ENCODE measurements around the gene HMCES. TPM values are rescaled to one million over a fixed set of nuclear protein-coding genes. Genes with fewer than 3 reads are reported as not detected.
"Not testable (repeated sequence)": the region's sequence is repeated elsewhere in the genome, so short reads cannot be mapped to it uniquely, and the experiment has no call there.

The HMCES gene
- total RNA-seq, 2 experiments from 2014 or later, result 83.6 to 83.7 TPM

DNA sequence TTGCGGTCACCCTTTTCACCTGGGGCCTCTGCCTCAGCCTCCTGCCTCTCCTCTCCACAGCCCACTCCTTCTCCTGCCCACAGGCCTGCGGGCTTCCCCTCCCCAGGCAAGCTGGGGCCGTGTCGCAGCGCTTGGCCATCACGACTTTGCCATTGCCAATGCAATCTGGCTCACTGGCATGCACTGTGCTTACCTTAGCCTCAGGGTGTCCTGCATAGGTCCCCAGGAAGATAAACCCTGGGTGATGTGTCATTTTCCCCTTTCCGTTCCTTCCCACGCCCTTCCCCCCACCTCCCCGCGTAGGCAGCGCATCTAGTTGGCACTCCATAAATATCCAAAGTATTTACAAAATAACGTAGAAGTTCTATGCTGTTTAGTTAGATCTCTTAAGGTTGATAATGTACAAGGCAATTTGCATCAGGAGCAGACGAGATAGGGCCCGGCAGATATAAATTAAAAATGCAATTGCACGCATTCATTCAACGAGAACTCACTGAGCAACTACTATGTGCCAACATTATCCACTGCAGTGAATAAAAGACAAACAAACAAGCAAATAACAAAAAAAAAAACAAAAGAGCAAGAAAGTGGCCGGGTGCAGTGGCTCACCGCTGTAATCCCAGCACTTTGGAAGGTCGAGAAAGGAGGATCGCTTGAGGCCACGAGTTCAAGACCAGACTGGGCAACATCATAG, 30.2 kb upstream of the HMCES start:
- Mint-ChIP-seq H3K4me1 (peaks cover 49% of the 10 kb centered on the region), H3K9me3 (no peaks in the 10 kb centered on the region), H3K36me3 (peaks cover 20% of the 10 kb centered on the region), H3K27ac (peak overlapping the region; percentile 96), H3K4me3 (peak overlapping the region; percentile 99), H3K27me3 (no peaks in the 10 kb centered on the region)
- no peak for DNase-seq

GRCh38 chr3:129249284-129250065, 29.2 kb upstream of the HMCES start, which contains the start of gene COPG1:
Gene COPG1 (plus strand): TSS chr3:129249606. CDS start chr3:129249710, 104 bp downstream.
- peak; percentile 91 for DNase-seq
- no peaks in the 10 kb centered on the region for H3K9me3 Mint-ChIP-seq
- peaks cover 21% of the 10 kb centered on the region for H3K36me3 Mint-ChIP-seq
- no peaks in the 10 kb centered on the region for H3K27me3 Mint-ChIP-seq
- H3K4me3 Mint-ChIP-seq, result peak within 1 kb of the TSS; percentile 99
- H3K27ac Mint-ChIP-seq, result peak within 1 kb of the TSS; percentile 96
- H3K4me1 Mint-ChIP-seq, result peaks cover 49% of the 10 kb centered on the region

DNA sequence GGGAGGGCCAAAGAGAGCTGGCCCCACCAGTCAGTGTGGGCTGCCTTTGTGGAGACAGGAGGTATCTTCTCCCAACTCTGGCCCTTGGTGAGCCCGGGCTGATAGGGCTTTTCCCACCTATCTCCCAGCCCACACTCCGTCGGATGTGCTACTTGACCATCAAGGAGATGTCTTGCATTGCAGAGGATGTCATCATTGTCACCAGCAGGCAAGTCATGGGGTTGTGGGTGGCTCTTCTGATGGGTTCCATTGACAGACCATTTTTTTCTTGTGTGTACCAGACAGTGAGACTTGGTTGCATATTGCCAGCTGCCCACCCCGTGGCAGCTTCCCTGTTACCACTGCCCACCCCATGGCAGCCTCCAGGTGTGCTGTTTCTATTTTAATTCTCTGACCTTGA, 25.9 kb upstream of the HMCES start:
- no peak for DNase-seq
- Mint-ChIP-seq H3K9me3 (no peaks in the 10 kb centered on the region), H3K4me1 (peaks cover 34% of the 10 kb centered on the region), H3K4me3 (no peak overlapping the region), H3K27ac (no peak overlapping the region), H3K36me3 (peaks cover 30% of the 10 kb centered on the region), H3K27me3 (no peaks in the 10 kb centered on the region)

- Mint-ChIP-seq H3K36me3 (peaks cover 34% of the 10 kb centered on the region), H3K4me1 (peaks cover 19% of the 10 kb centered on the region), H3K27ac (no peak overlapping the region), H3K4me3 (no peak overlapping the region), H3K27me3 (no peaks in the 10 kb centered on the region), H3K9me3 (no peaks in the 10 kb centered on the region)
- DNase-seq, result no peak
Observed at GRCh38 chr3:129254536-129255230, 24.0 kb upstream of the HMCES start.

DNA sequence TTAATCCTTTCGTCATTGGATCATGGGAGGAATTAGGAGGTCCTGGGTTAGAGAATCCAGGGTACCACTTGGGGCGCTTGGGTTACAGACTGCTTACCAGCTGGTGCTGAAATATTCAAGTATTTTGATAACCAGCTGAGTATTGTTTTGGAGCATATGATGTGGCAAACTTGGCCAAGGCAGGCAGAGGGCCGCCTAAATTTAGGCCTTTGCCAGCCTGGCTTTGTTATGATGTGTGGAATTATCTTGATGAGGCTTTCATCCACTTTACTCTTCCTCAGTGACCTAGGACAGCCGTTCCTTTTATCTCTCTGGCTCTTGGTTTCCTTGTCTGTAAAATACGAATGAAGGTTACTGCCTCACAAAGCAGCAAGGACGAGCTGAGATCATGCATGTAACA, 22.4 kb upstream of the HMCES start:
- Mint-ChIP-seq H3K36me3 (peaks cover 33% of the 10 kb centered on the region), H3K9me3 (no peaks in the 10 kb centered on the region), H3K4me3 (no peak overlapping the region), H3K4me1 (peaks cover 8% of the 10 kb centered on the region), H3K27me3 (no peaks in the 10 kb centered on the region), H3K27ac (no peak overlapping the region)
- no peak for DNase-seq

DNA sequence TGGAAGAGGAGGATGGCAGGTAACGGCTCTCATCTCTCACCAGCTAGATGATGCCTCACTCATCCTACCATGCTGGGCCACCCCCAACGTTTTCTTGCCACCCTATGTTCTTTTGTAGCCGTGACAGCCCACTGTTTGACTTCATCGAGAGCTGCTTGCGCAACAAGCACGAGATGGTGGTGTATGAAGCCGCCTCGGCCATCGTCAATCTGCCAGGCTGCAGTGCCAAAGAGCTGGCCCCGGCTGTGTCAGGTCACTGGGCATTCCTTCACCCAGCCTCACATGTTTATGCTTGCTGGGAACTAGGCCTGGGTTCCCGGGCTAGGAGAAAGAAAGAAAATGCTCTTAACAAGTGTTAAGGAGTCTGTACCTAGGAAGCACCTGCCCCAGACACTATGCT, 21.1 kb upstream of the HMCES start:
- Mint-ChIP-seq H3K4me1 (peaks cover 3% of the 10 kb centered on the region), H3K27ac (no peak overlapping the region), H3K36me3 (peaks cover 26% of the 10 kb centered on the region)

DNA sequence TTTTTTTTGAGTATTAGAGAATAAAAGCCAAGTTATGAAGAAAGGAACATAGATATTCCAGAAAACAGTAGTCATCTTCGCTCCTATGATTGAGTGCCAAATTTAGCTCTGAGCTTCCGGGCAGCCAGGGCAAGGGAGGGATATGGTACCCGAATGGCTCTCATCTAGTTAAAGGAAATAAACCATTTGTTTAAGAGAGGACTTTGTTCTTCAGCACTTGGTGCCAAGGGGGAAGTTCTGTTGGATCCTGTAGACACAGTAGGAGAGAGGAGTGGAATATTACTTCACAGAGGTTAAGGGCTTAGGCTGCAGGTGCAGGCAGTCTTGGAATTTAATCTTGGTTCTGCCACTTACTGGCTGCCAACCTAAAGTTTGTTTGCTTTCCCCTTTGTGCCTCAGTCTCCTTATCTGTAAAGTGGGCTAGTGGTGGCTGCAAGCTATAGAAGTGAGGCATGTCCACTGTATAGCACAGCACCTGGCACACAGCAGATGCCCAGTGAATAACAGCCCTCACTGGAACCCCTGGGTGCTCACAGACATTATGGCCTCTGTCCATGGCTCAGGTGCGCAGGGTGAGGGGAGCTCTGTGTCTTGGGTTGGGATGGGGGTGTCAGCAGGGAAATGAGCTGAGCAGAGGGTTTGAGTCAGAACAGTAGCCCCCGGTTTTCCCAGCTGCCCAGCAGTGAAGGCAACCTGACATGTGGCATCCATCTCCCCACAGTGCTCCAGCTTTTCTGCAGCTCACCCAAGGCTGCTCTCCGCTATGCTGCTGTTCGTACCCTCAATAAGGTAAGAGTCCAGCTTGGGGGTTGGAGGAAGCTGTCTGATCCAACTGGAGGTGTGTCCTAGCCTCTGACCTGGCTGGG, 18.8 kb upstream of the HMCES start:
- Mint-ChIP-seq H3K9me3 (no peaks in the 10 kb centered on the region), H3K4me3 (no peak overlapping the region), H3K27me3 (no peaks in the 10 kb centered on the region), H3K4me1 (peaks cover 2% of the 10 kb centered on the region), H3K36me3 (peaks cover 22% of the 10 kb centered on the region), H3K27ac (no peak overlapping the region)
- DNase-seq, result no peak

More for the DNA sequence above, 21.1 kb upstream of the HMCES start:
- Mint-ChIP-seq H3K4me3 (no peak overlapping the region), H3K27me3 (no peaks in the 10 kb centered on the region), H3K9me3 (no peaks in the 10 kb centered on the region)
- DNase-seq, result no peak

- no peaks in the 10 kb centered on the region for H3K9me3 Mint-ChIP-seq
- H3K27ac Mint-ChIP-seq, result no peak overlapping the region
- H3K4me1 Mint-ChIP-seq, result peaks cover 2% of the 10 kb centered on the region
- H3K36me3 Mint-ChIP-seq, result peaks cover 20% of the 10 kb centered on the region
- H3K27me3 Mint-ChIP-seq, result no peaks in the 10 kb centered on the region
- no peak overlapping the region for H3K4me3 Mint-ChIP-seq
- no peak for DNase-seq
Observed at GRCh38 chr3:129260606-129261005, 18.1 kb upstream of the HMCES start.

DNA sequence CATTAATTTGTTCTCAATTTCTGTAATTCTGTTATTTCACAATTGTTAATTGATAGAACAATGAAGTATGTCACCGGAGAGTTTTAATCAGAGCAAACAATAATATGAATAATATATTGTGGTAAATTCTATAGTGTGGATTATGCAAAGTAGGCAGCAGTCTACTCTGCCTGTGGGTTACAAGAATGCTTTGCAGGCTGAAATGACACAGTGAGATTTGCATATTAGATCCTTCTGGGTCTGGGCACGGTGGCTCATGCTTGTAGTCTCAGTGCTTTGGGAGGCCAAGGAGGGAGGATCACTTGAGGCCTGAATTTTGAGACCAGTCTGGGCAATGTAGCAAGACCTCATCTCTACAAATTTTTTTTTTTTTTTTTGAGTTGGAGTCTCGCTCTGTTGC, 16.8 kb upstream of the HMCES start:
- no peak overlapping the region for H3K4me3 Mint-ChIP-seq
- peaks cover 21% of the 10 kb centered on the region for H3K36me3 Mint-ChIP-seq
- no peak overlapping the region for H3K27ac Mint-ChIP-seq
- DNase-seq, result no peak
- H3K27me3 Mint-ChIP-seq, result no peaks in the 10 kb centered on the region
- H3K4me1 Mint-ChIP-seq, result peaks cover 2% of the 10 kb centered on the region
- no peaks in the 10 kb centered on the region for H3K9me3 Mint-ChIP-seq

- Mint-ChIP-seq H3K27ac (peak overlapping the region; percentile 65), H3K4me1 (peaks cover 2% of the 10 kb centered on the region), H3K27me3 (no peaks in the 10 kb centered on the region), H3K36me3 (peaks cover 22% of the 10 kb centered on the region), H3K4me3 (no peak overlapping the region), H3K9me3 (no peaks in the 10 kb centered on the region)
- DNase-seq, result no peak
Observed at GRCh38 chr3:129263161-129263910, 15.3 kb upstream of the HMCES start.

- DNase-seq, H3K27ac Mint-ChIP-seq, H3K4me3 Mint-ChIP-seq, H3K27me3 Mint-ChIP-seq, H3K9me3 Mint-ChIP-seq, H3K4me1 Mint-ChIP-seq: not testable (repeated sequence)
- H3K36me3 Mint-ChIP-seq, result peaks cover 19% of the 10 kb centered on the region
Observed at GRCh38 chr3:129264994-129265393, 13.7 kb upstream of the HMCES start.

DNA sequence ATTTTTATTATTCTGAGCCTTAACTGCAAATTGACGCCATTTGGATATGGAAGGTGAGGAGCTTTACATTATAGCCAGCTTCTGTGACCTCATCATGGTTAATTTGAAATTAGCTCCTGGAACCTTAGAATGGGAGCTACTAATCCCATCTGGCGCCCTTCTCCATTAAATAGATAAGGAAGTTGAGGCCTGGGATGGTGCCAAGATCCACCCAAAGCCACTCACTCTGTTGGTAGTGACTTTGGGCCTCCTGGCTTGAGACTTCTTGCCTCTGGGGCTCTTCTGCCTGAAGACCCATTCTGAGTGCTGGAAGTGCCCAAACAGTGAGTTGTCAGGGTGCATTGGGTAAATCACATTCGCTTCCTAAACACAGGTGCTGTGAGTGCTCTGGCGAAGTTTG, 12.0 kb upstream of the HMCES start:
- Mint-ChIP-seq H3K27me3 (no peaks in the 10 kb centered on the region), H3K9me3 (no peaks in the 10 kb centered on the region), H3K4me1 (peaks cover 2% of the 10 kb centered on the region), H3K27ac (no peak overlapping the region), H3K4me3 (no peak overlapping the region), H3K36me3 (peaks cover 18% of the 10 kb centered on the region)
- DNase-seq, result no peak

DNA sequence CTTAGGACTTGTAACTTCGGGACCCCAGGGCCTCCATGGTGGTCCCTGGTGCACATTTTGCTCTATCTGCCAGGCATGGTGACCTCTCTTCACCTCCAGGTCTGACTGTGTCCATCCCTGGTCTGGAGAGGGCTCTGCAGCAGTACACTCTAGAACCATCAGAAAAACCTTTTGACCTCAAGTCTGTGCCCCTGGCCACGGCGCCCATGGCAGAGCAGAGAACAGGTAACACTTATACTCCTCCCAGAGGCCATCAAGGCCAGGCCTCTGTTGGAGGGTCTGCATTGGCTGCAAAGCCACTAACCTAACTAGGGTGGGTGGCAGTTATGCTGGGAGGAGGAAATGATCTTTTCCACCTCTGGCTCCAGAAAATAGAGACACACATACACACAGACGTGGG, 10.3 kb upstream of the HMCES start:
- no peak overlapping the region for H3K4me3 Mint-ChIP-seq
- DNase-seq, result no peak
- H3K9me3 Mint-ChIP-seq, result no peaks in the 10 kb centered on the region
- H3K27me3 Mint-ChIP-seq, result no peaks in the 10 kb centered on the region
- no peaks in the 10 kb centered on the region for H3K4me1 Mint-ChIP-seq
- H3K27ac Mint-ChIP-seq, result no peak overlapping the region
- peaks cover 18% of the 10 kb centered on the region for H3K36me3 Mint-ChIP-seq

GRCh38 chr3:129271674-129272073, 7.0 kb upstream of the HMCES start:
- peaks cover 18% of the 10 kb centered on the region for H3K36me3 Mint-ChIP-seq
- no peak for DNase-seq
- H3K4me1 Mint-ChIP-seq, result peaks cover 12% of the 10 kb centered on the region
- H3K4me3 Mint-ChIP-seq, result no peak overlapping the region
- H3K27ac Mint-ChIP-seq, result no peak overlapping the region
- no peaks in the 10 kb centered on the region for H3K27me3 Mint-ChIP-seq
- H3K9me3 Mint-ChIP-seq, result no peaks in the 10 kb centered on the region
